CD14-positive monocyte (primary cell): ENCODE measurements around the gene TNIP3. TPM values are rescaled to one million over a fixed set of nuclear protein-coding genes. Genes with fewer than 3 reads are reported as not detected.

Experiments used
- DNase-seq, 3 donors: peaks; one replicate each; pipeline ENCODE4 v3.0.0-alpha.2; 2011 to 2022
- H2AFZ ChIP-seq: 2 replicates; pipeline ENCODE4 v1.6.0; 2012; ENCODE audit warnings: mild to moderate bottlenecking, low read depth, low read length, inconsistent platforms; ENCODE audit not compliant: insufficient read depth, poor library complexity, severe bottlenecking
- H3K27ac ChIP-seq, 2 donors: 1 replicate in 1 of 2; 2 replicates in 1 of 2; pipeline ENCODE4 v1.5.1; 2012 to 2013; ENCODE audit warnings: low read length in 2 of 2, control low read depth in 1 of 2, inconsistent platforms in 1 of 2, low read depth in 1 of 2, mild to moderate bottlenecking in 1 of 2
- H3K27me3 ChIP-seq, 2 donors: one replicate each; pipeline versions ENCODE4 v1.6.0 to v1.6.1; 2011 to 2013; ENCODE audit warnings: low read length in 2 of 2; ENCODE audit not compliant: control insufficient read depth in 2 of 2, insufficient read depth in 2 of 2
- H3K36me3 ChIP-seq, 2 donors: replicated peaks in 1 of 2; 1 replicate in 1 of 2; 2 replicates in 1 of 2; pipeline versions ENCODE4 v1.5.1 to v1.6.1; 2012 to 2013; ENCODE audit warnings: low read length in 2 of 2, control low read depth in 1 of 2, inconsistent platforms in 1 of 2, mild to moderate bottlenecking in 1 of 2; ENCODE audit not compliant: insufficient read depth in 2 of 2, control insufficient read depth in 1 of 2
- H3K4me1 ChIP-seq, 2 donors: 1 replicate in 1 of 2; 2 replicates in 1 of 2; pipeline versions ENCODE4 v1.5.1 to v1.6.1; 2012 to 2013; ENCODE audit warnings: low read length in 2 of 2, control low read depth in 1 of 2, inconsistent platforms in 1 of 2, mild to moderate bottlenecking in 1 of 2, moderate library complexity in 1 of 2; ENCODE audit not compliant: insufficient read depth in 2 of 2, control insufficient read depth in 1 of 2
- H3K4me2 ChIP-seq: replicated peaks from 2 replicates; pipeline ENCODE3; 2012; ENCODE audit warnings: low read length, moderate library complexity, mild to moderate bottlenecking; ENCODE audit not compliant: poor library complexity, severe bottlenecking; ENCODE audit errors: extremely low read depth
- H3K4me3 ChIP-seq, 3 experiments: fragments of 200-600 bp in 1 of 3; sonication (generic) in 1 of 3; replicated peaks in 1 of 3; 1 replicate in 2 of 3; 2 replicates in 1 of 3; pipeline ENCODE4 v1.5.1; 2011 to 2013; ENCODE audit warnings: low read length in 3 of 3, mild to moderate bottlenecking in 3 of 3, control low read depth in 2 of 3, low read depth in 2 of 3, inconsistent platforms in 1 of 3, moderate library complexity in 1 of 3
- H3K79me2 ChIP-seq: 2 replicates; pipeline ENCODE4 v1.6.0; 2012; ENCODE audit warnings: mild to moderate bottlenecking, control low read depth, inconsistent platforms, low read length, moderate library complexity; ENCODE audit not compliant: insufficient read depth
- H3K9ac ChIP-seq: 2 replicates; pipeline ENCODE4 v1.6.0; 2017; ENCODE audit warnings: low read length, mild to moderate bottlenecking; ENCODE audit not compliant: insufficient read depth, poor library complexity, severe bottlenecking
- H3K9me3 ChIP-seq, 2 donors: replicated peaks in 1 of 2; 1 replicate in 1 of 2; 2 replicates in 1 of 2; pipeline versions ENCODE4 v1.5.1 to v1.6.1; 2012 to 2013; ENCODE audit warnings: low read length in 2 of 2, control low read depth in 1 of 2; ENCODE audit not compliant: control insufficient read depth in 1 of 2, insufficient read depth in 1 of 2
- H4K20me1 ChIP-seq: 2 replicates; pipeline ENCODE4 v1.6.0; 2012; ENCODE audit warnings: mild to moderate bottlenecking, low read length, control low read depth, moderate library complexity; ENCODE audit not compliant: insufficient read depth
- H3K27ac Mint-ChIP-seq, 7 donors: one replicate each; pipeline ENCODE4 v1.8.0; 2020; ENCODE audit warnings: mild to moderate bottlenecking in 7 of 7, mixed read lengths in 7 of 7, moderate library complexity in 6 of 7, inconsistent platforms in 2 of 7
- H3K27me3 Mint-ChIP-seq, 3 donors: one replicate each; pipeline ENCODE4 v1.8.0; 2021 to 2022; ENCODE audit warnings: low read depth in 3 of 3, mild to moderate bottlenecking in 3 of 3, mixed read lengths in 3 of 3, moderate library complexity in 3 of 3, inconsistent platforms in 1 of 3
- H3K36me3 Mint-ChIP-seq, 2 donors: one replicate each; pipeline ENCODE4 v1.8.0; 2020; ENCODE audit warnings: mixed read lengths in 2 of 2, inconsistent platforms in 1 of 2, mild to moderate bottlenecking in 1 of 2
- H3K4me1 Mint-ChIP-seq: one replicate; pipeline ENCODE4 v1.8.0; 2020; ENCODE audit warnings: mild to moderate bottlenecking, mixed read lengths
- H3K4me3 Mint-ChIP-seq, 2 donors: one replicate each; pipeline ENCODE4 v1.8.0; 2020; ENCODE audit warnings: mild to moderate bottlenecking in 2 of 2, mixed read lengths in 2 of 2, moderate library complexity in 1 of 2
- H3K9me3 Mint-ChIP-seq, 7 donors: one replicate each; pipeline ENCODE4 v1.8.0; 2020 to 2022; ENCODE audit warnings: mixed read lengths in 7 of 7, mild to moderate bottlenecking in 6 of 7, moderate library complexity in 6 of 7, inconsistent platforms in 2 of 7
- WGBS: methylation state at CpG from one replicate; pipeline ENCODE4 v1.1.5; 2013; ENCODE audit warnings: missing lambda C conversion rate; ENCODE audit not compliant: insufficient coverage; 5-methylcytosine and 5-hydroxymethylcytosine counted together
- intact Hi-C, 2 donors: fragments of 100-400 bp; cut with micrococcal nuclease; formaldehyde crosslinking; loops; one replicate each; pipeline versions ENCODE4 v1.15.0 to v1.15.1; 2023
- polyA plus RNA-seq, 3 donors: library from polyadenylated mRNA; depleted of rRNA in 1 of 3; unstranded in 2 of 3; stranded (reverse) in 1 of 3; fragments of 300-500 nt in 2 of 3; fragments of >200 nt in 1 of 3; fragmentation: Illumina TruSeq in 2 of 3; gene quantifications; 1 replicate in 2 of 3; 2 replicates in 1 of 3; pipeline ENCODE4 v1.2.3, GENCODE V29; 2012 to 2021
- TF ChIP-seq, protein P1 (sequence below): fragments of 200-600 bp; IDR thresholded peaks from one replicate; pipeline ENCODE4 v1.8.0; 2022; ENCODE audit warnings: antibody characterized with exemption, mild to moderate bottlenecking

The TNIP3 gene
- polyA plus RNA-seq, 3 donors, result 0.20 TPM; not detected in 2

DNA sequence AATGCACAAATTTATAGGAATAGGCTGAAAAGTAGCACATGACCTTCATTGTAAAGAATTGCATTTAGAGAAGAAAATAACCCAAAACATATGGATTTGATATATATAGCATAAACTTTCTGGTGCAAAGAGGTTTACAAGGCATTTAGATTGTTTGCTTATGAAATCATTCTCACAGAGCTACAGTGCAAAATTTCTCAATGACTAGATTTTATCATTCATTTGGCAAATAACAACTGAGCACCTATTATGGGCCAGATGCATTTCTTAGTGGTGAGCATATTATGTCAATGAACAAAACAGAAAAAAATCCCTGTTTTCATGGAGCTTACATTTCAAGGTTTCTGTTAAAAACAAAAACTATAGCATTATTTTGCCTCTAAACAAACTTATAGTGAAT is 34.1 kb upstream of the TNIP3 start:
- H3K27me3 Mint-ChIP-seq, result peaks cover 0 to 3% (median under 1%) of the 10 kb centered on the region in 3 donors
- no peaks in the 10 kb centered on the region for H3K9me3 Mint-ChIP-seq
- Histone ChIP-seq H2AFZ (no peak overlapping the region), H3K79me2 (no peaks in the 10 kb centered on the region), H3K27me3 (no peaks in the 10 kb centered on the region), H3K4me2 (no peak overlapping the region), H4K20me1 (no peaks in the 10 kb centered on the region), H3K4me1 (peaks cover 16 to 19% of the 10 kb centered on the region in 2 donors), H3K27ac (no peak overlapping the region), H3K9ac (no peak overlapping the region), H3K4me3 (no peak overlapping the region), H3K9me3 (no peaks in the 10 kb centered on the region), H3K36me3 (no peaks in the 10 kb centered on the region)
- H3K27ac Mint-ChIP-seq, result no peak overlapping the region
- TF ChIP-seq, protein P1, sequence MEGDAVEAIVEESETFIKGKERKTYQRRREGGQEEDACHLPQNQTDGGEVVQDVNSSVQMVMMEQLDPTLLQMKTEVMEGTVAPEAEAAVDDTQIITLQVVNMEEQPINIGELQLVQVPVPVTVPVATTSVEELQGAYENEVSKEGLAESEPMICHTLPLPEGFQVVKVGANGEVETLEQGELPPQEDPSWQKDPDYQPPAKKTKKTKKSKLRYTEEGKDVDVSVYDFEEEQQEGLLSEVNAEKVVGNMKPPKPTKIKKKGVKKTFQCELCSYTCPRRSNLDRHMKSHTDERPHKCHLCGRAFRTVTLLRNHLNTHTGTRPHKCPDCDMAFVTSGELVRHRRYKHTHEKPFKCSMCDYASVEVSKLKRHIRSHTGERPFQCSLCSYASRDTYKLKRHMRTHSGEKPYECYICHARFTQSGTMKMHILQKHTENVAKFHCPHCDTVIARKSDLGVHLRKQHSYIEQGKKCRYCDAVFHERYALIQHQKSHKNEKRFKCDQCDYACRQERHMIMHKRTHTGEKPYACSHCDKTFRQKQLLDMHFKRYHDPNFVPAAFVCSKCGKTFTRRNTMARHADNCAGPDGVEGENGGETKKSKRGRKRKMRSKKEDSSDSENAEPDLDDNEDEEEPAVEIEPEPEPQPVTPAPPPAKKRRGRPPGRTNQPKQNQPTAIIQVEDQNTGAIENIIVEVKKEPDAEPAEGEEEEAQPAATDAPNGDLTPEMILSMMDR, result no peak
- H3K4me1 Mint-ChIP-seq, result peaks cover 17% of the 10 kb centered on the region
- no peak overlapping the region for H3K4me3 Mint-ChIP-seq
- intact Hi-C loops, result loop anchor here in 1 of 2 donors (10.0 kb wide), 1 partner anchor 57 kb away; no protein-coding TSS in a partner anchor
- DNase-seq, result no peak
- H3K36me3 Mint-ChIP-seq, result no peaks in the 10 kb centered on the region

DNA sequence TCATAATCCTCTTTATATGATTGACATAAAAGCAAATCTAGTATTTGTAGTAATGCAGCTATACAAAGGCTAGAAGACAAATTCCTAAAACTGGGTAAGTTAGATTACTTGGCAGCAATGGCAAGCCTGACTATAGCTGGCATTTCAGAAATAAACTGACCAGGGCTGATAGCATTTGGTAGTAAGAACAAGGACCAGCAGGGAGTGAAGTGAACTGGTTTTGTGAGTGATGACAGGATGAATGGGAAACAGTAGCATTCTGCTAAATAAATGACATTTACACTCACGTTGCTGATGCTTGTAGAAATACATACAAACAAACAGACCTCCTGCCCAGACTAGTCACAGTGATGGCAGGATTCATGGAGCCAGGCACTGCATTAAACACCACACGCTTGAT is 31.5 kb upstream of the TNIP3 start:
- Histone ChIP-seq H2AFZ (no peak overlapping the region), H3K9ac (no peak overlapping the region), H3K27ac (no peak overlapping the region), H3K27me3 (no peaks in the 10 kb centered on the region), H3K79me2 (no peaks in the 10 kb centered on the region), H3K4me1 (peaks cover 12 to 13% of the 10 kb centered on the region in 2 donors), H3K4me2 (no peak overlapping the region), H4K20me1 (no peaks in the 10 kb centered on the region), H3K9me3 (no peaks in the 10 kb centered on the region), H3K36me3 (no peaks in the 10 kb centered on the region), H3K4me3 (no peak overlapping the region)
- intact Hi-C loops, result loop anchor here in 1 of 2 donors (10.0 kb wide), 1 partner anchor 59 kb away; no protein-coding TSS in a partner anchor
- Mint-ChIP-seq H3K9me3 (no peaks in the 10 kb centered on the region), H3K4me3 (no peak overlapping the region), H3K27ac (no peak overlapping the region), H3K4me1 (peaks cover 13% of the 10 kb centered on the region), H3K36me3 (no peaks in the 10 kb centered on the region), H3K27me3 (peaks cover 0 to 3% (median 0%) of the 10 kb centered on the region in 3 donors)
- no CpG with 5 or more reads among the region's 2 CpGs for WGBS
- no peak for DNase-seq
- TF ChIP-seq, protein P1, result no peak
